HCT116 (cell line): Measurements from ENCODE around the gene GPC5. TPM values are rescaled to one million over a fixed set of nuclear protein-coding genes. Genes with fewer than 3 reads are reported as not detected.

ENCODE experiments used
- ATAC-seq: fragments of 200-7000 bp; cut with Tn5 transposase; 2 replicates; pipeline ENCODE4 v1.9.1; 2020; ENCODE audit warnings: mild to moderate bottlenecking, moderate library complexity
- BruUV-seq: library from RNA; stranded (reverse); fragments of 400-500 nt; replicated peaks from 2 replicates; lab custom pipeline; 2021; lab: Mats Ljungman, UMichigan
- CTCF ChIA-PET: fragments of 300-600 bp; sonication (Branson Sonifier 250); formaldehyde crosslinking; loops from one replicate; lab custom pipeline; 2021; ENCODE audit warnings: antibody characterized with exemption; lab: Charles Lee
- POLR2A ChIA-PET: fragments of 300-600, 350-600 bp; sonication (Branson Sonifier 250); formaldehyde crosslinking; loops from one replicate; lab custom pipeline; 2021; ENCODE audit warnings: antibody characterized with exemption; lab: Charles Lee
- RAD21 ChIA-PET, 2 experiments: fragments of 300-600 bp; sonication (Branson Sonifier 250); formaldehyde crosslinking; loops; one replicate each; lab custom pipeline; 2023; ENCODE audit warnings: low total read pairs in 2 of 2; ENCODE audit not compliant: uncharacterized antibody in 2 of 2, unreplicated experiment in 2 of 2, low non-redundant PET in 1 of 2; lab: Charles Lee
- DNase-seq: peaks from one replicate; pipeline ENCODE4 v3.0.0-alpha.2; 2010; ENCODE audit warnings: low read depth, low spot score
- H2AFZ ChIP-seq: fragments of 200-600 bp; shearing (Covaris generic), sonication (generic); 2 replicates; pipeline ENCODE4 v1.6.1; 2017; ENCODE audit warnings: low read depth, mixed run types, mixed read lengths, antibody characterized with exemption, low read length; ENCODE audit not compliant: poor library complexity, severe bottlenecking
- H3K27ac ChIP-seq: 2 replicates; pipeline ENCODE4 v1.5.1; 2012; ENCODE audit warnings: low read depth, low read length
- H3K27me3 ChIP-seq: fragments of 200-600 bp; sonication (generic); 2 replicates; pipeline ENCODE4 v1.6.1; 2016; ENCODE audit warnings: mixed run types, low read length, mixed read lengths; ENCODE audit not compliant: insufficient read depth
- H3K36me3 ChIP-seq, 2 experiments: fragments of 200-500 bp in 1 of 2; fragments of 200-600 bp in 1 of 2; sonication (Bioruptor generic) in 1 of 2; sonication (generic) in 1 of 2; 2 replicates each; pipeline versions ENCODE4 v1.5.1 to v1.6.1; 2014 to 2016; ENCODE audit warnings: low read length in 2 of 2, inconsistent platforms in 1 of 2, mixed read lengths in 1 of 2, mixed run types in 1 of 2; ENCODE audit not compliant: insufficient read depth in 2 of 2, control insufficient read depth in 1 of 2
- H3K4me1 ChIP-seq, 2 experiments: fragments of 200-600 bp in 1 of 2; sonication (generic) in 1 of 2; 2 replicates each; pipeline versions ENCODE4 v1.5.1 to v1.6.1; 2012 to 2017; ENCODE audit warnings: low read length in 2 of 2, inconsistent platforms in 1 of 2, mild to moderate bottlenecking in 1 of 2, mixed read lengths in 1 of 2, mixed run types in 1 of 2, moderate library complexity in 1 of 2; ENCODE audit not compliant: insufficient read depth in 2 of 2, control insufficient read depth in 1 of 2
- H3K4me2 ChIP-seq: fragments of 200-600 bp; sonication (generic); 2 replicates; pipeline ENCODE4 v1.6.1; 2017; ENCODE audit warnings: mixed run types, low read length, mixed read lengths
- H3K4me3 ChIP-seq, 2 experiments: fragments of 200-600 bp in 1 of 2; sonication (generic) in 1 of 2; replicated peaks in 1 of 2; 2 replicates each; pipeline ENCODE4 v1.5.1; 2011 to 2016; ENCODE audit warnings: low read length in 2 of 2, control low read depth in 1 of 2, low read depth in 1 of 2, mild to moderate bottlenecking in 1 of 2, mixed read lengths in 1 of 2, mixed run types in 1 of 2
- H3K79me2 ChIP-seq: fragments of 200-600 bp; sonication (generic); 2 replicates; pipeline ENCODE4 v1.6.1; 2017; ENCODE audit warnings: mild to moderate bottlenecking, mixed run types, low read length, moderate library complexity, mixed read lengths; ENCODE audit not compliant: insufficient read depth
- H3K9ac ChIP-seq: fragments of 200-600 bp; sonication (generic); 2 replicates; pipeline ENCODE4 v1.6.1; 2016; ENCODE audit warnings: low read length, mixed read lengths
- H3K9me2 ChIP-seq: fragments of 200-600 bp; sonication (generic), shearing (Covaris generic); 2 replicates; pipeline ENCODE4 v1.6.1; 2017; ENCODE audit warnings: mixed run types, mild to moderate bottlenecking, moderate library complexity; ENCODE audit not compliant: insufficient read depth
- H3K9me3 ChIP-seq, 2 experiments: fragments of 200-500 bp in 1 of 2; fragments of 200-600 bp in 1 of 2; sonication (Bioruptor generic) in 1 of 2; sonication (generic) in 1 of 2; 2 replicates each; pipeline ENCODE4 v1.6.1; 2014 to 2017; ENCODE audit warnings: low read length in 2 of 2, mixed read lengths in 2 of 2, inconsistent platforms in 1 of 2, low read depth in 1 of 2, mild to moderate bottlenecking in 1 of 2, mixed run types in 1 of 2, moderate library complexity in 1 of 2; ENCODE audit not compliant: control insufficient read depth in 1 of 2, insufficient read depth in 1 of 2
- H4K20me1 ChIP-seq: fragments of 200-600 bp; sonication (generic), shearing (Covaris generic); 2 replicates; pipeline ENCODE4 v1.6.1; 2017; ENCODE audit warnings: mixed run types, mild to moderate bottlenecking, moderate library complexity; ENCODE audit not compliant: insufficient read depth
- CBX3 ChIP-seq: IDR thresholded peaks from 2 replicates; pipeline ENCODE4 v1.6.1; 2012; ENCODE audit warnings: low read depth
- EGR1 ChIP-seq: IDR thresholded peaks from 2 replicates; pipeline ENCODE4 v1.6.1; 2012; ENCODE audit warnings: low read depth
- ELF1 ChIP-seq: IDR thresholded peaks from 2 replicates; pipeline ENCODE4 v1.6.1; 2012; ENCODE audit warnings: low read depth, borderline replicate concordance
- EZH2 ChIP-seq: fragments of 200-600 bp; sonication (generic); IDR thresholded peaks from 2 replicates; pipeline ENCODE4 v1.6.1; 2017; ENCODE audit warnings: antibody characterized with exemption, mixed run types
- EZH2phosphoT487 ChIP-seq: fragments of 200-600 bp; IDR thresholded peaks from 2 replicates; pipeline ENCODE4 v1.6.1; 2018; ENCODE audit warnings: antibody characterized with exemption, borderline replicate concordance
- FOSL1 ChIP-seq: IDR thresholded peaks from 2 replicates; pipeline ENCODE4 v1.6.1; 2012; ENCODE audit warnings: low read depth
- JUND ChIP-seq: IDR thresholded peaks from 2 replicates; pipeline ENCODE4 v1.6.1; 2012
- POLR2A ChIP-seq: IDR thresholded peaks from 2 replicates; pipeline ENCODE4 v1.7.0; 2011; ENCODE audit warnings: borderline replicate concordance; ENCODE audit not compliant: insufficient read depth, insufficient read length; ENCODE audit errors: extremely low read depth
- POLR2AphosphoS5 ChIP-seq: IDR thresholded peaks from 2 replicates; pipeline ENCODE4 v1.6.1; 2011; ENCODE audit warnings: mild to moderate bottlenecking, low read depth, low read length, moderate library complexity
- RAD21 ChIP-seq: IDR thresholded peaks from 2 replicates; pipeline ENCODE4 v1.6.1; 2012; ENCODE audit warnings: low read depth, mild to moderate bottlenecking
- SP1 ChIP-seq: IDR thresholded peaks from 2 replicates; pipeline ENCODE4 v1.6.1; 2012; ENCODE audit warnings: low read depth
- TCF7L2 ChIP-seq: IDR thresholded peaks from 2 replicates; pipeline ENCODE4 v1.7.0; 2011; ENCODE audit warnings: borderline replicate concordance, inconsistent platforms; ENCODE audit not compliant: insufficient read depth, insufficient read length; ENCODE audit errors: extremely low read depth
- YY1 ChIP-seq: IDR thresholded peaks from 2 replicates; pipeline ENCODE4 v1.6.1; 2011; ENCODE audit warnings: low read length, low read depth, moderate library complexity, mild to moderate bottlenecking; ENCODE audit not compliant: insufficient replicate concordance; ENCODE audit errors: extremely low read depth
- ZFX ChIP-seq: fragments of 450-650 bp; IDR thresholded peaks from 2 replicates; pipeline ENCODE4 v1.6.1; 2017
- ZNF274 ChIP-seq: fragments of 200-500 bp; sonication (Bioruptor generic); IDR thresholded peaks from 2 replicates; pipeline ENCODE4 v1.6.1; 2014; ENCODE audit warnings: mild to moderate bottlenecking, low read depth, low read length, inconsistent platforms
- intact Hi-C: fragments of 100-400 bp; cut with micrococcal nuclease; formaldehyde crosslinking; loops from 2 replicates; pipeline ENCODE4 v1.10.0; 2022
- total RNA-seq: library from RNA; stranded (reverse); gene quantifications from one replicate; pipeline ENCODE4 v1.2.1, GENCODE V29; 2021; ENCODE audit not compliant: unreplicated experiment
- TF ChIP-seq, protein P1 (sequence below), 3 experiments: fragments of 200-600 bp in 1 of 3; sonication (generic) in 1 of 3; IDR thresholded peaks in 2 of 3; conservative IDR thresholded peaks in 1 of 3; 2 replicates each; pipeline ENCODE4 v1.5.1; 2012 to 2017; ENCODE audit warnings: low read depth in 2 of 3, low read length in 2 of 3, antibody characterized with exemption in 1 of 3, borderline replicate concordance in 1 of 3, control low read depth in 1 of 3, mild to moderate bottlenecking in 1 of 3, mixed read lengths in 1 of 3, mixed run types in 1 of 3, moderate library complexity in 1 of 3; ENCODE audit not compliant: insufficient read depth in 1 of 3
- TF ChIP-seq, protein P2 (sequence below): IDR thresholded peaks from 2 replicates; pipeline ENCODE4 v1.6.1; 2012
- TF ChIP-seq, protein P3 (sequence below): IDR thresholded peaks from 2 replicates; pipeline ENCODE4 v1.6.1; 2012

GPC5 gene
- total RNA-seq, 1 experiment from 2014 or later = not detected

DNA sequence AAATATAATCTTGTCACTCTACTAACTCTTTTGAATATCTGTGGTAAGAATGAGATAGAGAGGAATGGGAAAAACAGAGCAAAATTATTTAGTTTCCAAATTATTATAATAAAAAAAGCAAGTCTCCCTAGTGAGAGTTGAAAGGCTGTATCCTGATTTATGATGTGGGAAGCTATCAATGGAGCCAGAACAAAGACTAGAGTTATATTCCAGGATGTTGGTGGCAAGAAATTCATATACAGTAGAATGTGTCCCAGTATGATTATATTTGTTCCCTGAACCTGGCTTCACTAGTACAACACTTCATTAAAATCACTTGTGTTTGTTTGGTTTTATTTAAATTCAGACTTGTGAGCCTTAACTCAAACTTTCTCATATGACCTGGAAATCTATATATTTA, 630.3 kb downstream of the GPC5 start:
- BruUV-seq = no TSS peak
- Histone ChIP-seq H3K4me2 (no peak overlapping the region), H4K20me1 (no peaks in the 10 kb centered on the region), H3K27me3 (no peaks in the 10 kb centered on the region), H3K4me3 (no peak overlapping the region), H3K9me3 (peaks cover 22 to 25% of the 10 kb centered on the region in 2 experiments), H3K27ac (no peak overlapping the region), H3K9ac (no peak overlapping the region), H2AFZ (no peak overlapping the region), H3K79me2 (no peaks in the 10 kb centered on the region), H3K9me2 (no peaks in the 10 kb centered on the region), H3K36me3 (no peaks in the 10 kb centered on the region), H3K4me1 (no peaks in the 10 kb centered on the region)
- intact Hi-C loops = no loop called here
- ChIA-PET POLR2A (no interaction called here), RAD21 (no interaction called here), CTCF (no interaction called here)
- DNase-seq (no peak), ATAC-seq (no peak)
- TF ChIP-seq JUND (no peak), CBX3 (no peak), EZH2 (no peak), EZH2phosphoT487 (no peak), POLR2AphosphoS5 (no peak)

DNA sequence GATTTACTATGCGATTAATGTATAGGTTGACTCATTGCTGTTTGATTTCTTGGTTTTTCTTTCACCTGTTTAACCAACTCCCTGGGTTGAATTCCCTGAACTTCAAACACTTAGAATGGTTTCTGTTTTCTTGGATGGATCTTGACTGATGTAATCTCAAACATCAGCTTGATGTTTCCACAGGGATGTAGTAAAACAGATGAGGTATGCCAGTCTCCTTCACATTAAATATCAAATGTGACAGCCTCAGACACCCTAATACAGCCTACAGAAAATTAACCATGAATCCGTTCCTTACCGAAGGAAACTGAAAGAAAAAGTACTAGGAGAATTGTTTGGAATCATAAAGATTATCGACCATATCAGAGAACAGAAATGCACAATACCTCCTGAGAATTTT, 631.2 kb downstream of the GPC5 start:
- Histone ChIP-seq H3K9me2 (no peaks in the 10 kb centered on the region), H3K36me3 (no peaks in the 10 kb centered on the region), H3K4me3 (no peak overlapping the region), H3K9me3 (peaks cover 22 to 26% of the 10 kb centered on the region in 2 experiments), H3K27ac (no peak overlapping the region), H3K79me2 (no peaks in the 10 kb centered on the region), H2AFZ (no peak overlapping the region), H4K20me1 (no peaks in the 10 kb centered on the region), H3K27me3 (no peaks in the 10 kb centered on the region), H3K4me2 (no peak overlapping the region), H3K9ac (no peak overlapping the region), H3K4me1 (no peaks in the 10 kb centered on the region)
- no peak for ATAC-seq
- no TSS peak for BruUV-seq
- ChIA-PET POLR2A (no interaction called here), CTCF (no interaction called here), RAD21 (no interaction called here)
- intact Hi-C loops = no loop called here
- DNase-seq = no peak
- TF ChIP-seq POLR2A (no peak), ELF1 (no peak), EZH2 (no peak), ZFX (no peak), ZNF274 (no peak), RAD21 (no peak), YY1 (no peak), EGR1 (no peak), FOSL1 (no peak), EZH2phosphoT487 (no peak), JUND (no peak), SP1 (no peak), TCF7L2 (no peak)
- TF ChIP-seq, protein P1, sequence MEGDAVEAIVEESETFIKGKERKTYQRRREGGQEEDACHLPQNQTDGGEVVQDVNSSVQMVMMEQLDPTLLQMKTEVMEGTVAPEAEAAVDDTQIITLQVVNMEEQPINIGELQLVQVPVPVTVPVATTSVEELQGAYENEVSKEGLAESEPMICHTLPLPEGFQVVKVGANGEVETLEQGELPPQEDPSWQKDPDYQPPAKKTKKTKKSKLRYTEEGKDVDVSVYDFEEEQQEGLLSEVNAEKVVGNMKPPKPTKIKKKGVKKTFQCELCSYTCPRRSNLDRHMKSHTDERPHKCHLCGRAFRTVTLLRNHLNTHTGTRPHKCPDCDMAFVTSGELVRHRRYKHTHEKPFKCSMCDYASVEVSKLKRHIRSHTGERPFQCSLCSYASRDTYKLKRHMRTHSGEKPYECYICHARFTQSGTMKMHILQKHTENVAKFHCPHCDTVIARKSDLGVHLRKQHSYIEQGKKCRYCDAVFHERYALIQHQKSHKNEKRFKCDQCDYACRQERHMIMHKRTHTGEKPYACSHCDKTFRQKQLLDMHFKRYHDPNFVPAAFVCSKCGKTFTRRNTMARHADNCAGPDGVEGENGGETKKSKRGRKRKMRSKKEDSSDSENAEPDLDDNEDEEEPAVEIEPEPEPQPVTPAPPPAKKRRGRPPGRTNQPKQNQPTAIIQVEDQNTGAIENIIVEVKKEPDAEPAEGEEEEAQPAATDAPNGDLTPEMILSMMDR (IDR thresholded peaks at IDR 0.05 in 2 of 3, conservative IDR thresholded peaks at IDR 0.05 in 1 of 3; ENCODE audit: borderline replicate concordance in 1 of 3, insufficient read depth in 1 of 3, low read depth in 2 of 3, low read length in 2 of 3) = no peak
- TF ChIP-seq, protein P2, sequence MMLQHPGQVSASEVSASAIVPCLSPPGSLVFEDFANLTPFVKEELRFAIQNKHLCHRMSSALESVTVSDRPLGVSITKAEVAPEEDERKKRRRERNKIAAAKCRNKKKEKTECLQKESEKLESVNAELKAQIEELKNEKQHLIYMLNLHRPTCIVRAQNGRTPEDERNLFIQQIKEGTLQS = no peak
- TF ChIP-seq, protein P3, sequence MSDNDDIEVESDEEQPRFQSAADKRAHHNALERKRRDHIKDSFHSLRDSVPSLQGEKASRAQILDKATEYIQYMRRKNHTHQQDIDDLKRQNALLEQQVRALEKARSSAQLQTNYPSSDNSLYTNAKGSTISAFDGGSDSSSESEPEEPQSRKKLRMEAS = no peak
